ENCODE measurements around the gene ODAD3.

The ODAD3 gene

GRCh38 chr19:11373885-11374432 is 61.0 kb downstream of the ODAD3 start:
- Histone ChIP-seq H3K9me3 (ENCODE audit: control insufficient read depth, insufficient read depth, low read length) (no peaks in the 10 kb centered on the region), H3K4me1 (ENCODE audit: insufficient read depth, low read length) (no peaks in the 10 kb centered on the region; the same call in 1 of the 2 replicates), H3K9ac (ENCODE audit: low read depth, low read length) (peak overlapping the region; percentile 85; the same call in 1 of the 2 replicates), H3K36me3 (ENCODE audit: insufficient read depth, low read length) (no peaks in the 10 kb centered on the region)

GRCh38 chr19:11373166-11373884 is 61.6 kb downstream of the ODAD3 start:
- Histone ChIP-seq H3K4me1 (ENCODE audit: insufficient read depth, low read length) (no peaks in the 10 kb centered on the region; the same call in 1 of the 2 replicates), H3K36me3 (ENCODE audit: insufficient read depth, low read length) (no peaks in the 10 kb centered on the region), H3K9me3 (ENCODE audit: control insufficient read depth, insufficient read depth, low read length) (no peaks in the 10 kb centered on the region), H3K9ac (ENCODE audit: low read depth, low read length) (peak overlapping the region; percentile 85; the same call in 1 of the 2 replicates)

GRCh38 chr19:11370744-11371143 is 64.2 kb downstream of the ODAD3 start:
- H3K9me3 ChIP-seq (ENCODE audit: control insufficient read depth, insufficient read depth, low read length), result no peaks in the 10 kb centered on the region
- H3K4me1 ChIP-seq (ENCODE audit: insufficient read depth, low read length), result no peaks in the 10 kb centered on the region
- H3K36me3 ChIP-seq (ENCODE audit: insufficient read depth, low read length), result no peaks in the 10 kb centered on the region
- no peak overlapping the region for H3K9ac ChIP-seq (ENCODE audit: low read depth, low read length)
